ENCODE results near the gene PGC. TPM values are rescaled to one million over a fixed set of nuclear protein-coding genes. Genes with fewer than 3 reads are reported as not detected.
A peak's percentile ranks its signal among the peaks of the same experiment; 100 is the strongest.

PGC gene
- total and polyA plus RNA-seq, 9 of the 15 experiments (the other 6 are each of a cell fraction or from before 2014, with no cell fraction given) = 0.17 to 0.40 TPM; not detected in 7

DNA sequence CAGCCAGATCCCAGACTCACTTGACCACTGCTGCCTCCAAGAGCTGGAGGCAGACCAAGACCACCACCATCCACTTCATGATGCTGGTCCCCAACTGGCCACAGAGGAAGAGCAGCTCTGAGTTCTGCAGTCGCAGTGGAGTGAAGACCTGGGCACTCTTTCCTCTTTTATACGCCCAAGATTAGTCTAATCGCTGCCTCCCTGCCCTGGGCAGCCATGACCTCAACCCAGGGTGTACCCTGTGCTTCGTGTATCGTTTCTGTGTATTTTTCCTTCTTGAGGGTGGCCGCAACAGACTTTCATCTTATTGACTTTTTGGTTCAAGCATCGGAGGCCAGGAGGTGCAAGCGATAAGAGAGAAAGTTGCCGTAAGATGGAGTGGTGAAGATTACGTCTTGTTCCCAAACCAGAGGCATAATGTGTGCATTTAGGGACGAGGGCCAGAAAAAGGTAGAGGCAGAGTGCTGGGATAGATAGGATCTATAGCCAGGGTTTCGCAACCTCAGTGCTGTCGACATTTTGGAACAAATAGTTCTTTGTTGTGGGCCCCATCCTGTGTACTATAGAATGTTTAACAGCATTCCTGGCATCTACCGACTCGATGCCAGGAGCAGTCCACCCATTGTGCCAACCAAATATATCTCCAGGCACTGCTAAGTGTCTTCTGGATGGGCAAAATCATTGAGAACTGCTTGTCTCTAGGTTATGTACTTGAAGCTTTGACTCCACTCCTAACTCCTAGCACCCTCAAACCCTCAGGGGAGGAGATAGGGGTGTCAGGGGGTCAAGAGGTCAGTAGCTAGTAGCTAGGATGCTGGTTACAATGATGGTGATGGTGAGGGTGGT lies at the start of gene PGC (continued):
- TF ChIP-seq, protein P1, sequence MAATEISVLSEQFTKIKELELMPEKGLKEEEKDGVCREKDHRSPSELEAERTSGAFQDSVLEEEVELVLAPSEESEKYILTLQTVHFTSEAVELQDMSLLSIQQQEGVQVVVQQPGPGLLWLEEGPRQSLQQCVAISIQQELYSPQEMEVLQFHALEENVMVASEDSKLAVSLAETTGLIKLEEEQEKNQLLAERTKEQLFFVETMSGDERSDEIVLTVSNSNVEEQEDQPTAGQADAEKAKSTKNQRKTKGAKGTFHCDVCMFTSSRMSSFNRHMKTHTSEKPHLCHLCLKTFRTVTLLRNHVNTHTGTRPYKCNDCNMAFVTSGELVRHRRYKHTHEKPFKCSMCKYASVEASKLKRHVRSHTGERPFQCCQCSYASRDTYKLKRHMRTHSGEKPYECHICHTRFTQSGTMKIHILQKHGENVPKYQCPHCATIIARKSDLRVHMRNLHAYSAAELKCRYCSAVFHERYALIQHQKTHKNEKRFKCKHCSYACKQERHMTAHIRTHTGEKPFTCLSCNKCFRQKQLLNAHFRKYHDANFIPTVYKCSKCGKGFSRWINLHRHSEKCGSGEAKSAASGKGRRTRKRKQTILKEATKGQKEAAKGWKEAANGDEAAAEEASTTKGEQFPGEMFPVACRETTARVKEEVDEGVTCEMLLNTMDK (IDR thresholded peaks at IDR 0.05; ENCODE audit: borderline replicate concordance, insufficient read depth, low read depth, low read length, poor library complexity, severe bottlenecking) = no peak
- TF ChIP-seq, protein P2, sequence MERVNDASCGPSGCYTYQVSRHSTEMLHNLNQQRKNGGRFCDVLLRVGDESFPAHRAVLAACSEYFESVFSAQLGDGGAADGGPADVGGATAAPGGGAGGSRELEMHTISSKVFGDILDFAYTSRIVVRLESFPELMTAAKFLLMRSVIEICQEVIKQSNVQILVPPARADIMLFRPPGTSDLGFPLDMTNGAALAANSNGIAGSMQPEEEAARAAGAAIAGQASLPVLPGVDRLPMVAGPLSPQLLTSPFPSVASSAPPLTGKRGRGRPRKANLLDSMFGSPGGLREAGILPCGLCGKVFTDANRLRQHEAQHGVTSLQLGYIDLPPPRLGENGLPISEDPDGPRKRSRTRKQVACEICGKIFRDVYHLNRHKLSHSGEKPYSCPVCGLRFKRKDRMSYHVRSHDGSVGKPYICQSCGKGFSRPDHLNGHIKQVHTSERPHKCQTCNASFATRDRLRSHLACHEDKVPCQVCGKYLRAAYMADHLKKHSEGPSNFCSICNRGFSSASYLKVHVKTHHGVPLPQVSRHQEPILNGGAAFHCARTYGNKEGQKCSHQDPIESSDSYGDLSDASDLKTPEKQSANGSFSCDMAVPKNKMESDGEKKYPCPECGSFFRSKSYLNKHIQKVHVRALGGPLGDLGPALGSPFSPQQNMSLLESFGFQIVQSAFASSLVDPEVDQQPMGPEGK (CRISPR knock-in tag; IDR thresholded peaks at IDR 0.05; ENCODE audit: borderline replicate concordance) = no peak
- TF ChIP-seq MTA1 (IDR thresholded peaks at IDR 0.05; ENCODE audit: borderline replicate concordance) = peak; percentile 58; the same call in 1 of the 2 replicates
- no peak for TF ChIP-seq NCOA6 (IDR thresholded peaks at IDR 0.05)
- no peak for TF ChIP-seq POLR3A (IDR thresholded peaks at IDR 0.05; ENCODE audit: borderline replicate concordance, extremely low read depth, insufficient read depth, insufficient read length)
- TF ChIP-seq, protein P3, sequence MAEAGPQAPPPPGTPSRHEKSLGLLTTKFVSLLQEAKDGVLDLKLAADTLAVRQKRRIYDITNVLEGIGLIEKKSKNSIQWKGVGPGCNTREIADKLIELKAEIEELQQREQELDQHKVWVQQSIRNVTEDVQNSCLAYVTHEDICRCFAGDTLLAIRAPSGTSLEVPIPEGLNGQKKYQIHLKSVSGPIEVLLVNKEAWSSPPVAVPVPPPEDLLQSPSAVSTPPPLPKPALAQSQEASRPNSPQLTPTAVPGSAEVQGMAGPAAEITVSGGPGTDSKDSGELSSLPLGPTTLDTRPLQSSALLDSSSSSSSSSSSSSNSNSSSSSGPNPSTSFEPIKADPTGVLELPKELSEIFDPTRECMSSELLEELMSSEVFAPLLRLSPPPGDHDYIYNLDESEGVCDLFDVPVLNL (CRISPR knock-in tag; IDR thresholded peaks at IDR 0.05; ENCODE audit: low read depth) = no peak
- no peak for TF ChIP-seq EZH2 (IDR thresholded peaks at IDR 0.05; ENCODE audit: borderline replicate concordance, low read depth, low read length)
- no peak for TF ChIP-seq RBM22 (IDR thresholded peaks at IDR 0.05; ENCODE audit: low read depth, low read length, poor library complexity, severe bottlenecking)
- TF ChIP-seq ZNF3 (CRISPR knock-in tag; IDR thresholded peaks at IDR 0.05) = no peak
- no peak for TF ChIP-seq RBM14 (IDR thresholded peaks at IDR 0.05; ENCODE audit: borderline replicate concordance, insufficient read depth, low read depth, low read length)
- TF ChIP-seq, protein P4, sequence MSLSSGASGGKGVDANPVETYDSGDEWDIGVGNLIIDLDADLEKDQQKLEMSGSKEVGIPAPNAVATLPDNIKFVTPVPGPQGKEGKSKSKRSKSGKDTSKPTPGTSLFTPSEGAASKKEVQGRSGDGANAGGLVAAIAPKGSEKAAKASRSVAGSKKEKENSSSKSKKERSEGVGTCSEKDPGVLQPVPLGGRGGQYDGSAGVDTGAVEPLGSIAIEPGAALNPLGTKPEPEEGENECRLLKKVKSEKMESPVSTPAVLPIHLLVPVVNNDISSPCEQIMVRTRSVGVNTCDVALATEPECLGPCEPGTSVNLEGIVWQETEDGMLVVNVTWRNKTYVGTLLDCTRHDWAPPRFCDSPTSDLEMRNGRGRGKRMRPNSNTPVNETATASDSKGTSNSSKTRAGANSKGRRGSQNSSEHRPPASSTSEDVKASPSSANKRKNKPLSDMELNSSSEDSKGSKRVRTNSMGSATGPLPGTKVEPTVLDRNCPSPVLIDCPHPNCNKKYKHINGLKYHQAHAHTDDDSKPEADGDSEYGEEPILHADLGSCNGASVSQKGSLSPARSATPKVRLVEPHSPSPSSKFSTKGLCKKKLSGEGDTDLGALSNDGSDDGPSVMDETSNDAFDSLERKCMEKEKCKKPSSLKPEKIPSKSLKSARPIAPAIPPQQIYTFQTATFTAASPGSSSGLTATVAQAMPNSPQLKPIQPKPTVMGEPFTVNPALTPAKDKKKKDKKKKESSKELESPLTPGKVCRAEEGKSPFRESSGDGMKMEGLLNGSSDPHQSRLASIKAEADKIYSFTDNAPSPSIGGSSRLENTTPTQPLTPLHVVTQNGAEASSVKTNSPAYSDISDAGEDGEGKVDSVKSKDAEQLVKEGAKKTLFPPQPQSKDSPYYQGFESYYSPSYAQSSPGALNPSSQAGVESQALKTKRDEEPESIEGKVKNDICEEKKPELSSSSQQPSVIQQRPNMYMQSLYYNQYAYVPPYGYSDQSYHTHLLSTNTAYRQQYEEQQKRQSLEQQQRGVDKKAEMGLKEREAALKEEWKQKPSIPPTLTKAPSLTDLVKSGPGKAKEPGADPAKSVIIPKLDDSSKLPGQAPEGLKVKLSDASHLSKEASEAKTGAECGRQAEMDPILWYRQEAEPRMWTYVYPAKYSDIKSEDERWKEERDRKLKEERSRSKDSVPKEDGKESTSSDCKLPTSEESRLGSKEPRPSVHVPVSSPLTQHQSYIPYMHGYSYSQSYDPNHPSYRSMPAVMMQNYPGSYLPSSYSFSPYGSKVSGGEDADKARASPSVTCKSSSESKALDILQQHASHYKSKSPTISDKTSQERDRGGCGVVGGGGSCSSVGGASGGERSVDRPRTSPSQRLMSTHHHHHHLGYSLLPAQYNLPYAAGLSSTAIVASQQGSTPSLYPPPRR (CRISPR knock-in tag; IDR thresholded peaks at IDR 0.05; ENCODE audit: borderline replicate concordance) = no peak
- TF ChIP-seq COPS2 (conservative IDR thresholded peaks at IDR 0.05) = no peak
